GM12878 (cell line): Measurements from ENCODE around the gene PRKG1. TPM values are rescaled to one million over a fixed set of nuclear protein-coding genes. Genes with fewer than 3 reads are reported as not detected.

Source experiments
- ATAC-seq: fragments of 200-7000 bp; cut with Tn5 transposase; 3 replicates; pipeline ENCODE4 v1.9.1; 2020; ENCODE audit warnings: mild to moderate bottlenecking, moderate library complexity
- BruUV-seq: library from RNA; stranded (reverse); fragments of 400-500 nt; replicated peaks from 2 replicates; lab custom pipeline; 2021; lab: Mats Ljungman, UMichigan
- CTCF ChIA-PET: fragments of 300-600 bp; sonication (Branson Sonifier 250); formaldehyde crosslinking; extraction: SDS; loops from one replicate; lab custom pipeline; 2021; ENCODE audit warnings: inconsistent platforms; lab: Yijun Ruan, JAX
- POLR2A ChIA-PET: fragments of 350-600 bp; formaldehyde crosslinking; extraction: SDS; loops from one replicate; lab custom pipeline; 2021; ENCODE audit warnings: inconsistent platforms; lab: Charles Lee
- RAD21 ChIA-PET: fragments of 300-600 bp; sonication (Branson Sonifier 250); formaldehyde crosslinking; loops from one replicate; lab custom pipeline; 2023; ENCODE audit warnings: antibody characterized with exemption; ENCODE audit not compliant: unreplicated experiment; lab: Charles Lee
- SMC1A ChIA-PET: fragments of 300-600 bp; sonication (Branson Sonifier 250); formaldehyde crosslinking; loops from one replicate; lab custom pipeline; 2023; ENCODE audit not compliant: unreplicated experiment, uncharacterized antibody; lab: Charles Lee
- DNase-seq: peaks from one replicate; pipeline ENCODE4 v3.0.0-alpha.2; 2011; ENCODE audit warnings: low read depth, low spot score
- FAIRE-seq: peaks from 3 replicates; lab custom pipeline; 2011; peaks lifted over from hg19 to GRCh38; lab: Jason Lieb, UNC
- H2AFZ ChIP-seq: 2 replicates; pipeline ENCODE4 v1.6.0; 2011; ENCODE audit warnings: low read depth, low read length, control low read depth; ENCODE audit not compliant: control insufficient read depth
- H3K27ac ChIP-seq: 2 replicates; pipeline ENCODE4 v1.5.1; 2011; ENCODE audit warnings: control low read depth; ENCODE audit not compliant: control insufficient read depth, insufficient read depth
- H3K27me3 ChIP-seq, 2 experiments: replicated peaks in 1 of 2; 2 replicates each; pipeline versions ENCODE4 v1.6.0 to v1.6.1; 2011; ENCODE audit warnings: low read length in 1 of 2; ENCODE audit not compliant: control insufficient read depth in 2 of 2, insufficient read depth in 2 of 2
- H3K36me3 ChIP-seq, 2 experiments: 2 replicates each; pipeline ENCODE4 v1.5.1; 2011; ENCODE audit warnings: low read length in 1 of 2; ENCODE audit not compliant: control insufficient read depth in 2 of 2, insufficient read depth in 2 of 2
- H3K4me1 ChIP-seq: 2 replicates; pipeline ENCODE4 v1.6.1; 2011; ENCODE audit warnings: mild to moderate bottlenecking, low read length, moderate library complexity, mixed read lengths; ENCODE audit not compliant: control insufficient read depth, insufficient read depth
- H3K4me2 ChIP-seq: 2 replicates; pipeline ENCODE4 v1.6.0; 2011; ENCODE audit warnings: control low read depth; ENCODE audit not compliant: control insufficient read depth, insufficient read depth
- H3K4me3 ChIP-seq: fragments of 200-600 bp; sonication (generic); 2 replicates; pipeline ENCODE4 v1.5.1; 2016
- H3K79me2 ChIP-seq: 2 replicates; pipeline ENCODE4 v1.6.0; 2011; ENCODE audit warnings: low read length; ENCODE audit not compliant: control insufficient read depth, insufficient read depth
- H3K9ac ChIP-seq: 2 replicates; pipeline ENCODE4 v1.8.0; 2011; ENCODE audit warnings: low read length, control low read depth, mixed read lengths; ENCODE audit not compliant: control insufficient read depth, insufficient read depth
- H3K9me3 ChIP-seq: replicated peaks from 3 replicates; pipeline ENCODE4 v1.5.1; 2011; ENCODE audit warnings: mild to moderate bottlenecking, low read length; ENCODE audit not compliant: control insufficient read depth, insufficient read depth
- H4K20me1 ChIP-seq: 2 replicates; pipeline ENCODE4 v1.6.0; 2011; ENCODE audit not compliant: control insufficient read depth, insufficient read depth
- CBFB ChIP-seq: IDR thresholded peaks from 2 replicates; pipeline ENCODE4 v1.6.1; 2016; ENCODE audit warnings: antibody characterized with exemption, low read depth
- CHD2 ChIP-seq: IDR thresholded peaks from 2 replicates; pipeline ENCODE4 v1.6.1; 2011; ENCODE audit warnings: low read depth, low read length, improper control_type of control experiment, borderline replicate concordance
- EZH2 ChIP-seq: IDR thresholded peaks from 2 replicates; pipeline ENCODE4 v1.6.1; 2012; ENCODE audit warnings: low read depth, mild to moderate bottlenecking, control low read depth, inconsistent platforms, low read length, borderline replicate concordance; ENCODE audit not compliant: control insufficient read depth
- GABPA ChIP-seq: IDR thresholded peaks from 2 replicates; pipeline ENCODE4 v1.6.1; 2014; ENCODE audit warnings: antibody characterized with exemption, low read depth, mild to moderate bottlenecking, inconsistent platforms
- NFXL1 ChIP-seq: fragments of 450-650 bp; IDR thresholded peaks from 2 replicates; pipeline ENCODE4 v1.6.1; 2017; ENCODE audit warnings: antibody characterized with exemption, mild to moderate bottlenecking, borderline replicate concordance
- NR2C2 ChIP-seq: IDR thresholded peaks from 2 replicates; pipeline ENCODE4 v1.6.1; 2011; ENCODE audit warnings: borderline replicate concordance, low read depth; ENCODE audit not compliant: control insufficient read depth, insufficient read length
- POU2F2 ChIP-seq: IDR thresholded peaks from 3 replicates; pipeline ENCODE4 v1.6.1; 2011; ENCODE audit warnings: low read depth, mild to moderate bottlenecking, low read length, borderline replicate concordance
- SP1 ChIP-seq: IDR thresholded peaks from one replicate; pipeline ENCODE4 v1.6.1; 2011; ENCODE audit warnings: low read depth, low read length
- SREBF1 ChIP-seq: IDR thresholded peaks from 2 replicates; pipeline ENCODE4 v1.6.1; 2012; ENCODE audit warnings: mild to moderate bottlenecking, low read length
- YY1 ChIP-seq: IDR thresholded peaks from 2 replicates; pipeline ENCODE4 v1.6.1; 2011; ENCODE audit warnings: low read depth, mild to moderate bottlenecking, low read length
- WGBS: methylation state at CpG from one replicate; pipeline ENCODE4 v1.1.6; 2016; ENCODE audit warnings: low lambda C conversion rate; ENCODE audit not compliant: insufficient replicate concordance, insufficient coverage; ENCODE audit errors: missing lambda C conversion rate; 5-methylcytosine and 5-hydroxymethylcytosine counted together
- in situ Hi-C: fragments of 300-500 bp; cut with MboI; formaldehyde crosslinking; loops from 9 replicates; pipeline ENCODE4 v1.14.3; 2018; ENCODE audit warnings: mixed read lengths
- intact Hi-C: fragments of 100-400 bp; cut with micrococcal nuclease; formaldehyde crosslinking; loops from one replicate; pipeline ENCODE4 v1.14.2; 2022; ENCODE audit not compliant: unreplicated experiment
- polyA plus RNA-seq, 11 experiments: library from polyadenylated mRNA; depleted of rRNA in 4 of 11; unstranded in 6 of 11; stranded (reverse) in 5 of 11; fragments of >200 nt; fragmentation: Nextera tagmentation in 4 of 11; fragmentation: Illumina TruSeq in 1 of 11; extraction: Ambion mirVana in 4 of 11; extraction: Trizol in 1 of 11; gene quantifications; 1 replicate in 1 of 11; 2 replicates in 10 of 11; pipeline versions ENCODE4 v1.2.1 to v1.2.3, GENCODE V29; 2011 to 2016; ENCODE audit warnings: inconsistent platforms in 2 of 11, missing spikeins in 2 of 11, low read depth in 1 of 11
- total RNA-seq, 4 experiments: library from RNA; depleted of rRNA in 3 of 4; stranded (reverse); fragments of >200 nt in 3 of 4; fragmentation: Illumina TruSeq in 1 of 4; extraction: Trizol in 1 of 4; gene quantifications; 2 replicates each; pipeline versions ENCODE4 v1.2.1 to v1.2.3, GENCODE V29; 2013 to 2021
- TF ChIP-seq, protein P1 (sequence below): IDR thresholded peaks from 2 replicates; pipeline ENCODE4 v1.6.1; 2011; ENCODE audit warnings: borderline replicate concordance, low read depth, mild to moderate bottlenecking, moderate library complexity, mixed read lengths, low read length; ENCODE audit not compliant: insufficient read depth; ENCODE audit errors: extremely low read length
- TF ChIP-seq, protein P2 (sequence below): IDR thresholded peaks from 2 replicates; pipeline ENCODE4 v1.6.1; 2011; ENCODE audit warnings: borderline replicate concordance, low read depth, mild to moderate bottlenecking, moderate library complexity, low read length; ENCODE audit not compliant: insufficient read depth, poor library complexity, severe bottlenecking
- TF ChIP-seq, protein P3 (sequence below): fragments of 150-350 bp; IDR thresholded peaks from 2 replicates; pipeline ENCODE4 v1.6.1; 2014; ENCODE audit warnings: mild to moderate bottlenecking, low read depth, low read length

PRKG1 gene
- total and polyA plus RNA-seq, 10 of the 15 experiments (the other 5 are each of a cell fraction or from before 2014, with no cell fraction given) = 0.04 to 0.05 TPM; not detected in 8

DNA sequence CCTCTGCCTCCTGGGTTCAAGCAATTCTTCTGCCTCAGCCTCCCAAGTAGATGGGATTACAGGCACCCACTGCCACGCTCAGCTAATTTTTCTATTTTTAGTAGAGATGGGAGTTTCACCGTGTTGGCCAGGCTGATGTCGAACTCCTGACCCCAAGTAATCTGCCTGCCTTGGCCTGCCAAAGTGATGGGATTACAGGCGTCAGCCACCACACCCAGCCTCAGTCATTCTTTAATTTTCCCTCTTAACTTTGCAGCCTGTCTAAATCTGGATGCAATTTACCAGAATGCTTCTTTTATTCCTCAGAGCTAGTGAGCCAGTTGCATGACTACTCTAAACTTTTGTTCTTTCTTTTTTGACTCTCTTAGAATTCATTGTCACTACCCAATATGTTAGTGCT, 715.6 kb downstream of the PRKG1 start:
- RAD21 ChIA-PET = no interaction called here

More for the DNA sequence above, 715.6 kb downstream of the PRKG1 start:
- 0% methylated on average over 4 of the region's 4 CpGs for WGBS
- in situ Hi-C loops = no loop called here
- ChIA-PET CTCF (no interaction called here), SMC1A (no interaction called here), POLR2A (no interaction called here)
- TF ChIP-seq EZH2 (no peak), CBFB (no peak), SP1 (no peak), YY1 (no peak), CHD2 (no peak), SREBF1 (no peak), NFXL1 (no peak), POU2F2 (no peak), GABPA (no peak), NR2C2 (no peak)
- TF ChIP-seq, protein P1, sequence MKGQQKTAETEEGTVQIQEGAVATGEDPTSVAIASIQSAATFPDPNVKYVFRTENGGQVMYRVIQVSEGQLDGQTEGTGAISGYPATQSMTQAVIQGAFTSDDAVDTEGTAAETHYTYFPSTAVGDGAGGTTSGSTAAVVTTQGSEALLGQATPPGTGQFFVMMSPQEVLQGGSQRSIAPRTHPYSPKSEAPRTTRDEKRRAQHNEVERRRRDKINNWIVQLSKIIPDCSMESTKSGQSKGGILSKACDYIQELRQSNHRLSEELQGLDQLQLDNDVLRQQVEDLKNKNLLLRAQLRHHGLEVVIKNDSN = no peak
- TF ChIP-seq, protein P2, sequence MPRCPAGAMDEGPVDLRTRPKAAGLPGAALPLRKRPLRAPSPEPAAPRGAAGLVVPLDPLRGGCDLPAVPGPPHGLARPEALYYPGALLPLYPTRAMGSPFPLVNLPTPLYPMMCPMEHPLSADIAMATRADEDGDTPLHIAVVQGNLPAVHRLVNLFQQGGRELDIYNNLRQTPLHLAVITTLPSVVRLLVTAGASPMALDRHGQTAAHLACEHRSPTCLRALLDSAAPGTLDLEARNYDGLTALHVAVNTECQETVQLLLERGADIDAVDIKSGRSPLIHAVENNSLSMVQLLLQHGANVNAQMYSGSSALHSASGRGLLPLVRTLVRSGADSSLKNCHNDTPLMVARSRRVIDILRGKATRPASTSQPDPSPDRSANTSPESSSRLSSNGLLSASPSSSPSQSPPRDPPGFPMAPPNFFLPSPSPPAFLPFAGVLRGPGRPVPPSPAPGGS = no peak
- TF ChIP-seq, protein P3, sequence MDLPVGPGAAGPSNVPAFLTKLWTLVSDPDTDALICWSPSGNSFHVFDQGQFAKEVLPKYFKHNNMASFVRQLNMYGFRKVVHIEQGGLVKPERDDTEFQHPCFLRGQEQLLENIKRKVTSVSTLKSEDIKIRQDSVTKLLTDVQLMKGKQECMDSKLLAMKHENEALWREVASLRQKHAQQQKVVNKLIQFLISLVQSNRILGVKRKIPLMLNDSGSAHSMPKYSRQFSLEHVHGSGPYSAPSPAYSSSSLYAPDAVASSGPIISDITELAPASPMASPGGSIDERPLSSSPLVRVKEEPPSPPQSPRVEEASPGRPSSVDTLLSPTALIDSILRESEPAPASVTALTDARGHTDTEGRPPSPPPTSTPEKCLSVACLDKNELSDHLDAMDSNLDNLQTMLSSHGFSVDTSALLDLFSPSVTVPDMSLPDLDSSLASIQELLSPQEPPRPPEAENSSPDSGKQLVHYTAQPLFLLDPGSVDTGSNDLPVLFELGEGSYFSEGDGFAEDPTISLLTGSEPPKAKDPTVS = no peak
- Histone ChIP-seq H3K9ac (no peak overlapping the region), H4K20me1 (no peaks in the 10 kb centered on the region), H3K79me2 (no peaks in the 10 kb centered on the region), H3K27me3 (no peaks in the 10 kb centered on the region), H3K4me1 (no peaks in the 10 kb centered on the region), H2AFZ (no peak overlapping the region), H3K36me3 (no peaks in the 10 kb centered on the region), H3K4me2 (no peak overlapping the region), H3K4me3 (no peak overlapping the region), H3K27ac (no peak overlapping the region), H3K9me3 (no peaks in the 10 kb centered on the region)
- FAIRE-seq = no peak
- no TSS peak for BruUV-seq
- DNase-seq = no peak
- ATAC-seq = no peak
- intact Hi-C loops = no loop called here
